Fibroblast of lung (primary cell): ENCODE results near the gene NR2E1. TPM values are rescaled to one million over a fixed set of nuclear protein-coding genes. Genes with fewer than 3 reads are reported as not detected.

Experiments used
- DNase-seq, 2 donors: peaks; one replicate each; pipeline versions ENCODE4 v3.0.0 to v3.0.0-alpha.2; 2010; ENCODE audit warnings: low read depth in 2 of 2
- H2AFZ ChIP-seq: 2 replicates; pipeline ENCODE4 v1.5.1; 2012; ENCODE audit warnings: low read length, control low read depth, inconsistent platforms
- H3K27ac ChIP-seq: 2 replicates; pipeline ENCODE4 v1.5.1; 2011; ENCODE audit warnings: low read length, control low read depth; ENCODE audit not compliant: insufficient read depth
- H3K27me3 ChIP-seq: 2 replicates; pipeline ENCODE4 v1.5.1; 2011; ENCODE audit warnings: mild to moderate bottlenecking, low read length; ENCODE audit not compliant: control insufficient read depth, insufficient read depth
- H3K36me3 ChIP-seq: 2 replicates; pipeline ENCODE4 v1.5.1; 2011; ENCODE audit warnings: low read length; ENCODE audit not compliant: control insufficient read depth, insufficient read depth
- H3K4me1 ChIP-seq: 2 replicates; pipeline ENCODE4 v1.5.1; 2011; ENCODE audit warnings: low read length; ENCODE audit not compliant: control insufficient read depth, insufficient read depth; ENCODE audit errors: extremely low read depth
- H3K4me2 ChIP-seq: 2 replicates; pipeline ENCODE4 v1.5.1; 2011; ENCODE audit warnings: low read length, control low read depth; ENCODE audit not compliant: insufficient read depth; ENCODE audit errors: extremely low read depth
- H3K4me3 ChIP-seq, 4 experiments: fragments of 200-600 bp in 1 of 4; sonication (generic) in 1 of 4; replicated peaks in 1 of 4; 2 replicates each; pipeline ENCODE4 v1.5.1; 2011 to 2016; ENCODE audit warnings: low read length in 4 of 4, low read depth in 3 of 4, mild to moderate bottlenecking in 3 of 4, control low read depth in 2 of 4, inconsistent platforms in 1 of 4, mixed read lengths in 1 of 4; ENCODE audit not compliant: insufficient read depth in 1 of 4; ENCODE audit errors: control extremely low read depth in 1 of 4
- H3K79me2 ChIP-seq: 2 replicates; pipeline ENCODE4 v1.5.1; 2012; ENCODE audit warnings: mild to moderate bottlenecking, low read length, inconsistent platforms; ENCODE audit not compliant: control insufficient read depth, insufficient read depth
- H3K9ac ChIP-seq: 2 replicates; pipeline ENCODE4 v1.5.1; 2011; ENCODE audit warnings: mild to moderate bottlenecking, low read length, control low read depth; ENCODE audit not compliant: insufficient read depth
- H3K9me3 ChIP-seq: 2 replicates; pipeline ENCODE4 v1.5.1; 2012; ENCODE audit warnings: low read depth, low read length; ENCODE audit not compliant: control insufficient read depth, insufficient read depth
- H4K20me1 ChIP-seq: 2 replicates; pipeline ENCODE4 v1.5.1; 2011; ENCODE audit warnings: low read length; ENCODE audit not compliant: control insufficient read depth, insufficient read depth; ENCODE audit errors: extremely low read depth
- EZH2 ChIP-seq: IDR thresholded peaks from 2 replicates; pipeline ENCODE4 v1.5.1; 2012; ENCODE audit warnings: low read length, control low read depth, mild to moderate bottlenecking; ENCODE audit errors: missing control alignments
- polyA plus RNA-seq, 2 donors: library from polyadenylated mRNA; depleted of rRNA in 1 of 2; stranded (reverse) in 1 of 2; unstranded in 1 of 2; fragments of >200 nt; gene quantifications; 2 replicates each; pipeline ENCODE4 v1.2.1, GENCODE V29; 2011 to 2012; ENCODE audit warnings: missing spikeins in 1 of 2
- total RNA-seq: library from RNA; depleted of rRNA; stranded (reverse); fragments of >200 nt; gene quantifications from 2 replicates; pipeline ENCODE4 v1.2.1, GENCODE V29; 2014
- TF ChIP-seq, protein P1 (sequence below), 2 donors: IDR thresholded peaks in 1 of 2; conservative IDR thresholded peaks in 1 of 2; 1 replicate in 1 of 2; 2 replicates in 1 of 2; pipeline ENCODE4 v1.5.1; 2011 to 2012; ENCODE audit warnings: low read length in 2 of 2, control low read depth in 1 of 2, inconsistent platforms in 1 of 2, low read depth in 1 of 2, mild to moderate bottlenecking in 1 of 2

Gene NR2E1
- total and polyA plus RNA-seq, 2 donors (not counting 1 experiment from before 2014, with no cell fraction given) = not detected

DNA sequence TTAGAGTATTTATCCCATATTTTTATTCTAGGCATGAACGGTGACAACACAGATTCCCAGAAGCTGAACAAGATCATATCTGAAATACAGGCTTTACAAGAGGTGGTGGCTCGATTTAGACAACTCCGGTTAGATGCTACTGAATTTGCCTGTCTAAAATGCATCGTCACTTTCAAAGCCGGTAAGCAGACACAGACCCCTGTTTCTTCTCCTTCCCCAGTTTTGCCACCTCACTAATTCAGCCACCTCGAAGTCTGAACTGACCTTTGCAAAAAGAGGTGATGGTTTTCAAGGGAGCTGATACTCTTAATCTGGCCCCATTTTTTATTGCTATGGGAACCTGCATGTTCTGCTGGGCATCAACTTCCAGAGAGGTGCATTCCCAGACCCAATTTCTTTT is 15.0 kb downstream of the NR2E1 start:
- H3K36me3 ChIP-seq = no peaks in the 10 kb centered on the region
- no peaks in the 10 kb centered on the region for H3K79me2 ChIP-seq
- no peak overlapping the region for H3K9ac ChIP-seq
- H3K27me3 ChIP-seq = peaks cover 34% of the 10 kb centered on the region
- H3K9me3 ChIP-seq = no peaks in the 10 kb centered on the region
- H4K20me1 ChIP-seq = no peaks in the 10 kb centered on the region
- H3K4me1 ChIP-seq = no peaks in the 10 kb centered on the region
- no peak overlapping the region for H3K4me2 ChIP-seq
- no peak overlapping the region for H3K4me3 ChIP-seq
- DNase-seq = no peak
- TF ChIP-seq, protein P1, sequence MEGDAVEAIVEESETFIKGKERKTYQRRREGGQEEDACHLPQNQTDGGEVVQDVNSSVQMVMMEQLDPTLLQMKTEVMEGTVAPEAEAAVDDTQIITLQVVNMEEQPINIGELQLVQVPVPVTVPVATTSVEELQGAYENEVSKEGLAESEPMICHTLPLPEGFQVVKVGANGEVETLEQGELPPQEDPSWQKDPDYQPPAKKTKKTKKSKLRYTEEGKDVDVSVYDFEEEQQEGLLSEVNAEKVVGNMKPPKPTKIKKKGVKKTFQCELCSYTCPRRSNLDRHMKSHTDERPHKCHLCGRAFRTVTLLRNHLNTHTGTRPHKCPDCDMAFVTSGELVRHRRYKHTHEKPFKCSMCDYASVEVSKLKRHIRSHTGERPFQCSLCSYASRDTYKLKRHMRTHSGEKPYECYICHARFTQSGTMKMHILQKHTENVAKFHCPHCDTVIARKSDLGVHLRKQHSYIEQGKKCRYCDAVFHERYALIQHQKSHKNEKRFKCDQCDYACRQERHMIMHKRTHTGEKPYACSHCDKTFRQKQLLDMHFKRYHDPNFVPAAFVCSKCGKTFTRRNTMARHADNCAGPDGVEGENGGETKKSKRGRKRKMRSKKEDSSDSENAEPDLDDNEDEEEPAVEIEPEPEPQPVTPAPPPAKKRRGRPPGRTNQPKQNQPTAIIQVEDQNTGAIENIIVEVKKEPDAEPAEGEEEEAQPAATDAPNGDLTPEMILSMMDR (conservative IDR thresholded peaks at IDR 0.05 in 1 of 2, IDR thresholded peaks at IDR 0.05 in 1 of 2; ENCODE audit: low read depth in 1 of 2, low read length in 2 of 2) = no peak
- TF ChIP-seq EZH2 = no peak
- no peak overlapping the region for H2AFZ ChIP-seq
- H3K27ac ChIP-seq = no peak overlapping the region

DNA sequence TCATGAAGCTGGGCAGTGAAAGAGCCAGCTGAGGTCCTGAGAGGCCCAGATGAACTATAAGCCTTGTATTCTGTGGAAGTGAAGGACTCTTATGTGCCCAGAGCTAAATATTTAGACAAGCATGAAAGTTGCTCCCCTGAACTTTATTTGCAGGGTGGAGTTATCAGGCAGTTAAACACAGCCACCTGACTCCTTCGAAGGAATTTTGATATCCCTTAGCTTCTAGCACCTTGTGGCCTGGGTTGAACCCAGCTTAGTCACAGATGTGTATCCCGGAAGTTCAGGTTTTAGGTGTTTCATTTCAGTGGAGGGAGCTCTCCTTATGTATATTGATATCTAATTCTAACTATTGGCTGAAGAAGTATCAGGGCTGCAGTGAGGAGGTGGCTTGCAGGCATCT is 20.4 kb downstream of the NR2E1 start:
- H3K4me3 ChIP-seq = no peak overlapping the region
- TF ChIP-seq, protein P1 (conservative IDR thresholded peaks at IDR 0.05 in 1 of 2, IDR thresholded peaks at IDR 0.05 in 1 of 2; ENCODE audit: low read depth in 1 of 2, low read length in 2 of 2) = no peak
- TF ChIP-seq EZH2 = no peak
- H3K4me2 ChIP-seq = no peak overlapping the region
- H3K79me2 ChIP-seq = no peaks in the 10 kb centered on the region
- H4K20me1 ChIP-seq = peaks cover 2% of the 10 kb centered on the region
- no peak overlapping the region for H3K9ac ChIP-seq
- no peak for DNase-seq
- no peak overlapping the region for H3K27ac ChIP-seq
- no peaks in the 10 kb centered on the region for H3K9me3 ChIP-seq
- no peaks in the 10 kb centered on the region for H3K36me3 ChIP-seq
- no peak overlapping the region for H2AFZ ChIP-seq
- no peaks in the 10 kb centered on the region for H3K4me1 ChIP-seq
- H3K27me3 ChIP-seq = peaks cover 12% of the 10 kb centered on the region

DNA sequence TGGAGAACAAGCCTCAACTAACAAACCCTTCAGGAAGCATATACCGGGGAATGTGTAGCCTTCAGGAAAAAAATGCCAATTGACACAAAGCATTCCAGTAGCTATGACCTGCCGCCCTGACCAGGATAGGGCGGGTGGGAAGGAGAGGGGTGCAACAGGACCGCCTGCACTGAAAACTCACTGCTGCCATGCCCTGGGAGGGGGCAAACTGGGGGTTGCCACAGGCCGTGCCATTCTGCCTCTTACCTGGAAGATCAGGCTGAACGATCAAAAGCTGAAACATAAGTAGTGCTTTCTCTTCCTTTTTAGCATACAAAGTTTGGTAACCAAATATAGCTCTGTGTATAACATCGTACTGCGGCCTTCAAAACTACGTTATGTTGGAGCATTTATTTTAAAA is 21.7 kb downstream of the NR2E1 start:
- H3K27me3 ChIP-seq = peaks cover 12% of the 10 kb centered on the region
- H4K20me1 ChIP-seq = peaks cover 2% of the 10 kb centered on the region
- TF ChIP-seq, protein P1 (conservative IDR thresholded peaks at IDR 0.05 in 1 of 2, IDR thresholded peaks at IDR 0.05 in 1 of 2; ENCODE audit: low read depth in 1 of 2, low read length in 2 of 2) = no peak
- no peak for TF ChIP-seq EZH2
- H2AFZ ChIP-seq = no peak overlapping the region
- H3K36me3 ChIP-seq = no peaks in the 10 kb centered on the region
- DNase-seq = no peak
- no peaks in the 10 kb centered on the region for H3K4me1 ChIP-seq
- H3K4me2 ChIP-seq = no peak overlapping the region
- no peak overlapping the region for H3K4me3 ChIP-seq
- no peak overlapping the region for H3K9ac ChIP-seq
- no peaks in the 10 kb centered on the region for H3K79me2 ChIP-seq
- no peak overlapping the region for H3K27ac ChIP-seq
- no peaks in the 10 kb centered on the region for H3K9me3 ChIP-seq
